ENCODE results near the gene BIRC7.

Gene BIRC7

DNA sequence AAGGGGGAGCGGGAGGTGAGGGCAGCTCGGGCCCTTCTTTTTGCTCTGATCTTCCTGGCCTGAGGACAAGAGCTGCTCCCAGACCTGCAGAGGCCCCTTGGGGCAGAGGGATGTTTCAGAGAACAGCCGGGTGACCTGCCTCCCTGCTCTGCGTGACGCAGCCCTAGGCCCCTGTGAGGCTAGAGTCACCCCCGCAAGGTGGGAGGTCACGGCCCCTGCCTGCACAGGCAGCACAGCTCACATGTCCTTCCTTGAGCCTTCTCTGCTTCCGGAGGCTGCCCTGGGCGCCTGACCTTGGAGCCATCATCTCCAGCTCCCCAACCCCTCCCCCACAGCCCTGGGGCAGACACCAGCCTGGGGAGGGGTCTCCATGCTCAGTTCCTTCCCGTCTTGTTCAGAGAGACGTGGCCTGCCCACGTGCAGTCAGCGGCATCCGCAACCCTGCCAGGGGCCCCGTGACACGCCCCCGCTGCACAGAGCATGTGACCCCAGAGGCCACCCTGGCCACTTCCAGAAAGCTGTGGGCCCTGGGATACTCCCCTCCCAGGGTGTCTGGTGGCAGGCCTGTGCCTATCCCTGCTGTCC is at the start of gene BIRC7:
Gene BIRC7 (plus strand): TSS at position 507 of the 585 bp plus-strand sequence. CDS start 192 bp downstream, outside the sequence.
- no peak for DNase-seq

GRCh38 chr20:63186084-63186483 is 49.6 kb upstream of the BIRC7 start:
- DNase-seq: no peak

DNA sequence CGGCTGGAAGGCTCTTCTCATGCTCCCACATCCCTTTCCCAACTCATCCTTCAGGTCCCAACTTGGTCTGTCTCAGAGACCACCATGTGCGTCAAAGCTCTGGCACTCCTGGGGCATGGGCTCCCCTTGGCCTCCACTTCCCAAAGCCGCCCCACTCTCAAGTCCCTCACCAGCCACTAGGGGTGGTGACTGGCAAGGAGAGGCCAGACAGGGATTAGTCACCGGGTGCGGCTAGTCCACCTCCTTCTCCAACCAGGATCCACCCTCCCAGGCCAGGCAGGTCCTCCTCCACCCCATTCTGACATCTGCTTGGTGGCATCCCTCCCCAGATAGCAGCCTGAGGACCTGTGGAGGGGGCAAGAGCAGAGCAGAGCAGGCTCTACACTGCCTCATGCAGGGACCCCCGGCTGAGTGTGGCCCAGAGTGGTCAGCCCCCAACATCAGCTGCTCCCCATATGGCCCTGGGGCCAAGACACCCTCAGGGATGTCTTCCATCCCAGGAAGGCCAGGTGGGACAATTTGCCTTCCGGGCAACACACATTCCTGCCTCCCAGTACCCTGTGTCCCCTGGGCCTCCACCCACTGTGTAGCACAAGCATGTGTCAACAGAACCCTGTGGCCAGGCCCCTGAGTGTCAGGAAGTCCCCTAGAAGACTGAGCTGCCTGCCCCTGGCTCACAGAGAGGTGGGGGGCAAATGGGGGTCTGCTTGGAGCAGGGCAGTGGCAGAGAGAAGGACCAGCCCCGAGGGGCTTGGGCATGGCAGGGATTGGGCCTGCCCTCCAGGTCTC is 49.0 kb upstream of the BIRC7 start:
- no peak for DNase-seq

- DNase-seq: no peak
These were observed 48.2 kb upstream of the BIRC7 start for GRCh38 chr20:63187338-63188158.

- DNase-seq: no peak
These were observed 47.6 kb upstream of the BIRC7 start for GRCh38 chr20:63188159-63188442.

DNA sequence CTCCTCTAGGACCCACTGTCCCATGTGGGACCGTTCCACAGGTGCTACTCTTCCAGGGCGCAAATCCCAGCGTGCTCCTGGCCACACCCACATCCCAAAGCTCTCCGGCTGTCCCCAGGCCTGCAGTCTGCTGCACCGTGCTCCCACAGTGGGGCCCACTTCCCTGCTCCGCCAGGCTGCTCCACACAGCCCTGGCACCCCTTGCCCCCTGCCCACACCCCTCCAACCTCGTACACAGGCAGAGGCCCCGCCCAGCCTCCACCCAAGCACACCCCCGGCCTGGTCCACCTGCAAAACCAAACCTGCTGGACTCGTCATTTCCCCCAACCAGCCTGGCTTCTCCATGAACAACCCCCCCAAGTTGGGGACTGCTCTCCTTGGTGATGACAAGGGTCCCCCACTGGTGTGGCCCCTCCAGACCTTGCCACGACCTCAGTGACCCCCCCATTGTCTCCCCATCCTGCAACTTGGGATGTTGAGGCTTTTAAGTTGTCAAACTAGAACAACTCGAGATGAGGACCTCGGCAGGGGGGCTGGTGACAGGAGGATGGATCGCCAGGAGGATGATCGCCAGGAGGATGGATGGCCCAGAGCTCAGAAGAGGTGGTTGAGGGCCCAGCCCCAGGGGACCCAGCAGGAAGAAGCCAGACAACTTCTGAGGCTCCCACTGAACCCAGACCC is 46.9 kb upstream of the BIRC7 start:
- no peak for DNase-seq

- DNase-seq: no peak
These were observed 46.4 kb upstream of the BIRC7 start for GRCh38 chr20:63189322-63189642.

DNA sequence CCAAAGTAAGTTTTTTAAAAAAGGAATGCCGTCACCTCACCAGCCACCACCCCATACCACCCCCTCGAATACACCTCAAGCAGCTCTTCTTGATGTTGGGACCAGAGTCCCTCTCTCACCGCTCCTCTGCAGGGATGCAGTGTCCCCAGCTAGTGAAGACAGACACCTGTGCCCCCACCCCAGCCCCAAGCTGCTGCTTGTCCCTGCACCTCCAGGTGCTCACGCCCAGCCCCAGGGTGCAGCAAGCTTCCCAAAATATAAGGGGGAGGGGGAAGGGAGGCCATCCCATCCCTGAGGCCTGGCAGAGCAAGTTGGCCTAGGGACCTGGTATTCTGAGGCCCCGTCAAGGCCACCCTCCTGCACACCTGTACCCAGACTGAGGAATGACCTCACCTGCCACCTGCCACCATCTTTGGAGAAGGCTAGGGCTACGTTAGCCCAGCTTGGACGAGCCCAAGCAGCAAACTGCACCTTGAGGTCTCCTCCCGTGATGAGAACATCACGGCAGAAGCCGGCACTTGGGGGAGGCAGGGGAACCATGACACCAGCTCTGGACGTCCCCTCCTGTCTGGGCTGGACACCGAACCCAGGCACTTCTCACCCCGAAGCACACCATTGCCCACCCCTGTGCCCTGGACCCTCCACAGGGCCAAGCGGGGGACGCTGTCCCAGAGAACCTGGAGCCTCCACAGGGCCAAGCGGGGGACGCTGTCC is 45.7 kb upstream of the BIRC7 start:
- no peak for DNase-seq

GRCh38 chr20:63190828-63191227 is 44.9 kb upstream of the BIRC7 start:
- no peak for DNase-seq

GRCh38 chr20:63191400-63191799 is 44.3 kb upstream of the BIRC7 start:
- DNase-seq: no peak

GRCh38 chr20:63192721-63193120 is 43.0 kb upstream of the BIRC7 start:
- no peak for DNase-seq

GRCh38 chr20:63194007-63194796 is 41.5 kb upstream of the BIRC7 start:
- no peak for DNase-seq

DNA sequence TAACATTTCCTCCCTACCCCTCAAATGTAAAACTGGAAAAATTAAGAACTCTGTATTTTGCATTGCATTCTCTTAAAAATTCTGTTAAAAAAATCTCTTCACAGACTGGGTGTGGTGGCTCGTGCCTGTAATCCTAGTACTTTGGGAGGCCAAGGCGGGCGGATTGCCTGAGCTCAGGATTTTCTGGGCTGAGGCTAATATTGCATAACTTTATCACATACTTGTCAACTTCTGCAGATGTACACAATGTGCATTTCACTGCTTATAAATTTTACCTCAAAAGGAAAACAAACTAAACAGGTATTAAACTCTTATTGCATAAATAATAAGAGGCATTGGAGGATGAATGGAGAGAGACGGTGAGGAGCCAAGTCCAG is 40.9 kb upstream of the BIRC7 start:
- no peak for DNase-seq

DNA sequence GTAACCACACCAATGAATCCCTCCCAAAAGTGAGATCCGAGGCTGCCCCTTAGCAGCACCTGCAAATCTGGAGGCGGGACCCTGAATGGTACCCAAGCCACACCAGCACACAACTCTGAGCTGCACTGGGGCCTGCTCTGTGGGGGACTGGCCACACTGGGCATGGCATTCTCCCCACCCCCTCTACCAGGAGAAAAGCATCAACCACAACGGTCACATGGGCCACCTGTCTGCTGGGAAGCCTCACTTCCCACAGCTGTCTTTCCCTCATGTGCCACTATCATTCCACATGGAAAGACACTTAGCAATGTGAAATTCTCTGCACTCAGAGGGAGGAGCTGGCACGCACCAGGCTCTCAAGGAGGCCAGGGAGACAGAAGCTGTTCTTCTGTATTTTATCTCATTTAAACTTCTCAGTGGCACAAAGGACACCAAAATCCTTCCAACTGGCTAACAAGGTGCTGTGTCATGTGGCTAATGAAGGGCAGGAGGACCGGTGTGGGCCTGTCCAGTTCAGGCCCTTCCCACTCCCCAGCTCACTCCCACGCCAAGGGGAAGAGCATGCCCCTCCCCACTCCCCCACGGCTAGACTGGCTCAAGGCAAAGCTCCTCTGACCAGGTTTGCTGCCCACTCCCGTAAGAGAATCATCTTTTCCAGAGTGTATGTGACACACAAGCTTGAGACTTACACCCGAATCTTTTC is 38.8 kb upstream of the BIRC7 start:
- no peak for DNase-seq

DNA sequence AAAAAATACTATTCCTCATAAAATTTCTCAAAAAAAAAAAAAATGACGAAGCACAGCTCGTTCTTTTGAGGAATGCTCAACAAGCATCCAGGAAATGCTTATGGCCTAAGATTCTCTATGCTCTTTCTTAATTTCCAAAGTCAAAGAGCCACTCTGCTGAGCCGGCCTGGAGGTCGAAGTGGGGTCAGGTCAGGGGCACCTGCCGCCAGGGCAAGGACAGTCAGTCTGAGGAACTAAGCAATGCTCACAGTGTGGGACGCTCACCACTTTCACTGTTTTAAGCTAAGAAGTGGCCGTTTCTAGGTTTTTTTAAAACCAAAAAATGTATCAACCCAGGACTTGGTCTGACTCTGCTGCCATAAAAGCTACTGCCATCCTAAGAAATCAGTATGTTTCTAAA is 37.1 kb upstream of the BIRC7 start:
- DNase-seq: no peak

DNA sequence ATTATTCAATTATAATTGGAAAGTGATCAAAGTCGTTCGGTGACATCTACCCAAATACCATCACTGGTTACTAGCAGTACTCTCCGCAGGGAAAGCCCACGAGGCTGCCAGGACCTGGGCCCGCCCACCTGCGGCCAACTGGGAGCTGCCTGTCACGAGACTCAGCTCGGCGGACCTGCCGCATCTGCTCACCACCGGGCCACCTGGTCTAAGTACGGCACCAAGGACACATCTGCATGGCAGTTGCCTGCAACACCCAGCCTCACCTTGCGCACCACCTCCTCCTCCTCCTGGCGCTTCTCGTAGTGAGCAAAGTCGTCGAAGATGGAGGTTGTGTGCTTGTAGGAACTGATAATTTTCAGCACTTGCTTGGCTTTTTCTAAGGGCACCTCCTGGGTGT is 33.7 kb upstream of the BIRC7 start:
- DNase-seq: no peak

DNA sequence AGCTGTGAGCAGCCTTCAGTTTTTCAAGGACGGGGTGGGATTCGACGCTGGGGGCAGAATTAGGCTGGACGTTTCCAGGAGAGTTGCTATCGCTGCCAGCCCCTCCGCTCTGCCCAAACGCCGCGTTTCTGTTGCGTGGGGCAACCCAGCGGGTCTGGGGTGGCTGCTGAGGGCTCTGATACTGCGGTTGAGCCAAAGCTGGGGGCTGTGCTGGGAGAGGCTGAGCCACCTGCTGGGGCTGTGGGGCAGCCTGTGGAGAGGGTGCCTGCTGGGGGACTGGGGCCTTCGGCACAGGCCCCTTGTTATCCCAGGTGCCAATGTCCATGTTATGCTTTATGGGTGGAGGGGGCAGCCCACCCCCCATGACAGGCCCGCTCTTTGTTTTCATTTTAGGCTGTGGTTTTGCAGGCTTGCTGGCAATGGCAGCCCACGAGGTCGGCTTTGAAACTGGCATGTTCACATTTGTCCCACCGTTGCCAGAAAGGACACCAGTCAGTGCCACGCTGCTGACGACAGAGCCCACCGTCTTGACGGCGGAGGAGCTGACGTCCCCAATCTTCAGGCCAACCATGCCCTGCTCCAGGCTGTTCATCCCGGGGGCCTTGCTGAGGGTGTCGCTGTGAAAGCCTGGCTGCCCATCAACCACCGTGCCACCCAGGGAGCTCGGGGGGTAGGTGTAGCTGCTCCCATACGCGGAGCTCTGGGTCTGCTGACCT is 32.7 kb upstream of the BIRC7 start:
- no peak for DNase-seq

- no peak for DNase-seq
These were observed 31.3 kb upstream of the BIRC7 start for GRCh38 chr20:63204362-63204761.

DNA sequence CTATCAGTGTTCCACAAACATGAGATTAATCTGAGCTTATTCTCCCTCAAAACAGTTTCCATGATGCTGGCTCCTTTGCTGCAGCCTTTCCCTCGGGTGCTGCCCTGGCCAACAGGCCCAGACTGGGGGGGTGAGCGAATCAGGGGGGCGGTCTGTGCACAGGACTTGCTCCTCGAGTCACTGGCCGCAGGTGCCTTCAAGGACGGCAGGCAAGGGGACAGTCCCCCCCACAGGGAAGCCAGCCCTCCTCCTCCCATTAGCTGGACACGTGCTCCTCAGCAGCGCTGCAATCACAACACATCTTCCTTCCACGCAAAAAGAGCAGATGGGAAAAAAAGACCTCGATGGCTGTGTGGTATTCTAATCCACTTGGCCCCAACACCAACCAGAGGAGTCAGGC is 29.8 kb upstream of the BIRC7 start:
- DNase-seq: no peak

DNA sequence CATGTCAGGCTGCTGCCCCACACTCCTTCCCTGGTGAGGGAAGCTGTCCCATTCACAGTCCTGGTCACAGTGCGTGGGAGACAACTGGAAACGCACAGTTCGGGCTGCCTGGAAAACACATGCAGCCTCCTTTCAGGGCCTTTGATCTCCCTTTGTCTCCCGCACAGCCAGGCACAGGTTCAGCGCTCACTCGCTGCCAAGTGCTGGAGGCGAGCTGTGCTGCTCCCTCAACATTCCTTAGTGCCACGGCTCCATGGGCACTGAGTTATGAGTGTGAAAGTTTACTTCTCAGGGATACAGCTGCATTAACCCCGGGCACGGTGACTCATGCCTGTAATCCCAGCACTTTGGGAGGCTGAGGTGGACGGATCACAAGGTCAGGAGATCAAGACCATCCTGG is 28.8 kb upstream of the BIRC7 start:
- no peak for DNase-seq

GRCh38 chr20:63208346-63208909 is 27.3 kb upstream of the BIRC7 start:
- no peak for DNase-seq

Measured in activated T-cell treated with anti-CD3 and anti-CD28 coated beads, Interleukin-2, amount 50 U/mL, for 1 hour (primary cell).